Tibial artery (tissue), 4 donors: ENCODE data around the gene TUT7.
"Not testable (repeated sequence)": the region's sequence is repeated elsewhere in the genome, so short reads cannot be mapped to it uniquely, and the experiment has no call there.

ENCODE experiments used
- DNase-seq, 2 donors: peaks; one replicate each; pipeline ENCODE4 v3.0.0-alpha.2; 2019
- H3K27ac ChIP-seq, 2 donors: fragments of 200-600 bp; sonication (generic) in 1 of 2; 1 replicate in 1 of 2; 2 replicates in 1 of 2; pipeline ENCODE4 v1.5.1; 2018 to 2019; ENCODE audit warnings: mild to moderate bottlenecking in 1 of 2
- H3K27me3 ChIP-seq, 2 donors: fragments of 200-600 bp; sonication (generic) in 1 of 2; one replicate each; pipeline versions ENCODE4 v1.5.1 to v1.6.0; 2016 to 2019
- H3K36me3 ChIP-seq, 3 donors: fragments of 200-600 bp; sonication (generic) in 2 of 3; one replicate each; pipeline ENCODE4 v1.5.1; 2016 to 2019; ENCODE audit warnings: mild to moderate bottlenecking in 2 of 3
- H3K4me1 ChIP-seq, 4 donors: fragments of 200-600 bp; sonication (generic) in 2 of 4; 1 replicate in 3 of 4; 2 replicates in 1 of 4; pipeline ENCODE4 v1.5.1; 2016 to 2019
- H3K4me3 ChIP-seq, 2 donors: fragments of 200-600 bp; sonication (generic) in 1 of 2; 1 replicate in 1 of 2; 2 replicates in 1 of 2; pipeline ENCODE4 v1.5.1; 2018 to 2019; ENCODE audit warnings: mild to moderate bottlenecking in 2 of 2
- H3K9me3 ChIP-seq, 3 donors: fragments of 200-600 bp; sonication (generic) in 1 of 3; one replicate each; pipeline ENCODE4 v1.5.1; 2016 to 2019
- intact Hi-C: fragments of 100-400 bp; cut with DNase I; formaldehyde crosslinking; loops from one replicate; pipeline ENCODE4 v1.15.0; 2023; ENCODE audit warnings: low total_unique reads
- TF ChIP-seq, protein P1 (sequence below), 2 experiments: fragments of 200-600 bp in 1 of 2; fragments of 450-650 bp in 1 of 2; IDR thresholded peaks; one replicate each; pipeline ENCODE4 v1.5.1; 2017 to 2019; ENCODE audit warnings: antibody characterized with exemption in 2 of 2, mild to moderate bottlenecking in 1 of 2, moderate library complexity in 1 of 2

TUT7 gene, protein sequence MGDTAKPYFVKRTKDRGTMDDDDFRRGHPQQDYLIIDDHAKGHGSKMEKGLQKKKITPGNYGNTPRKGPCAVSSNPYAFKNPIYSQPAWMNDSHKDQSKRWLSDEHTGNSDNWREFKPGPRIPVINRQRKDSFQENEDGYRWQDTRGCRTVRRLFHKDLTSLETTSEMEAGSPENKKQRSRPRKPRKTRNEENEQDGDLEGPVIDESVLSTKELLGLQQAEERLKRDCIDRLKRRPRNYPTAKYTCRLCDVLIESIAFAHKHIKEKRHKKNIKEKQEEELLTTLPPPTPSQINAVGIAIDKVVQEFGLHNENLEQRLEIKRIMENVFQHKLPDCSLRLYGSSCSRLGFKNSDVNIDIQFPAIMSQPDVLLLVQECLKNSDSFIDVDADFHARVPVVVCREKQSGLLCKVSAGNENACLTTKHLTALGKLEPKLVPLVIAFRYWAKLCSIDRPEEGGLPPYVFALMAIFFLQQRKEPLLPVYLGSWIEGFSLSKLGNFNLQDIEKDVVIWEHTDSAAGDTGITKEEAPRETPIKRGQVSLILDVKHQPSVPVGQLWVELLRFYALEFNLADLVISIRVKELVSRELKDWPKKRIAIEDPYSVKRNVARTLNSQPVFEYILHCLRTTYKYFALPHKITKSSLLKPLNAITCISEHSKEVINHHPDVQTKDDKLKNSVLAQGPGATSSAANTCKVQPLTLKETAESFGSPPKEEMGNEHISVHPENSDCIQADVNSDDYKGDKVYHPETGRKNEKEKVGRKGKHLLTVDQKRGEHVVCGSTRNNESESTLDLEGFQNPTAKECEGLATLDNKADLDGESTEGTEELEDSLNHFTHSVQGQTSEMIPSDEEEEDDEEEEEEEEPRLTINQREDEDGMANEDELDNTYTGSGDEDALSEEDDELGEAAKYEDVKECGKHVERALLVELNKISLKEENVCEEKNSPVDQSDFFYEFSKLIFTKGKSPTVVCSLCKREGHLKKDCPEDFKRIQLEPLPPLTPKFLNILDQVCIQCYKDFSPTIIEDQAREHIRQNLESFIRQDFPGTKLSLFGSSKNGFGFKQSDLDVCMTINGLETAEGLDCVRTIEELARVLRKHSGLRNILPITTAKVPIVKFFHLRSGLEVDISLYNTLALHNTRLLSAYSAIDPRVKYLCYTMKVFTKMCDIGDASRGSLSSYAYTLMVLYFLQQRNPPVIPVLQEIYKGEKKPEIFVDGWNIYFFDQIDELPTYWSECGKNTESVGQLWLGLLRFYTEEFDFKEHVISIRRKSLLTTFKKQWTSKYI (N-terminal part only)

DNA sequence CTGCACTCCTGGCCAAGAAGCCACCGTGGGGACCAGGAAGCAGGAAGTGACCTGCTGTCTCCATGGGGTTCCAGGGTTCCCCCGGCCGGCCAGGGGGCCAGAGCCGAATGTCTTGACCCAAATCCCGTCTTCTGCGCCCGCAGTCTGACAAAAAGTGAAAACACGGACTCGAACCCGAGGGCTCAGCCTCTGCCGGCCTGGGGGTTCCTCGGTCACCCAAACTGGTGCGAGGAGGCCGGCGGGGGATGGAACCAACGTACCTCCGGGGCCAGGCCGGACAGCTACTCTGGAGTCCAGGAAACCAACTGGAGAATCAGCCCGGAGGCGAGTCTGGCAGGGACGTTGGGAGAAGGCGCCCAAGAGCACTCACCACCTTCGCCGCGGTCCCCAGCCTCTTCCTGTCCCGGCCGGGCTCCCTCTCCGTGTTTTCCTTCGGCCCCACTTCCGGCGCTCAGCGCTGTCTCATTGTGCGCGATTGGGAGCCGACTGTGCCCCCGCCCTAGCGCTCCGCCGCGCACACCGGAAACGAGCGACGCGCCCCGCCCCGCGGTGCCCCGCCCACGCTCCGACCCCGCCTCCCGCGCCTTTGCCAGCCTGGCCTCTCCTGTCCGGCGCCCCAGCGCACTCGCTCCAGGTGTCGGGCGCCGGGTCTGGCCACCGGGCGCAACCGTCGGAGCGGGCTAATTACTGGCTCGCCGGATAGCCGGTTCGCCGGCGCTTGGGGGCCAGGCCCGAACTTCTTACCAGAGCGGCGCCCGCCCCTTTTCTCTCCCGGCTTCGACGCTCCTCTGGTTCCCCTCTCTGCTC is at the start of gene TUT7:
TSS of gene TUT7 (minus strand) at position 400 of the 807 bp plus-strand sequence. CDS start 1,211 bp downstream, outside the sequence.
- Histone ChIP-seq H3K4me1 (peaks cover 0 to 49% (median 40%) of the 10 kb centered on the region in 4 donors), H3K27me3 (no peaks in the 10 kb centered on the region), H3K9me3 (no peaks in the 10 kb centered on the region), H3K36me3 (no peaks in the 10 kb centered on the region), H3K27ac (peak within 1 kb of the TSS; percentile 94 to 96), H3K4me3 (peak within 1 kb of the TSS; percentile 77 to 93)
- TF ChIP-seq, protein P1, sequence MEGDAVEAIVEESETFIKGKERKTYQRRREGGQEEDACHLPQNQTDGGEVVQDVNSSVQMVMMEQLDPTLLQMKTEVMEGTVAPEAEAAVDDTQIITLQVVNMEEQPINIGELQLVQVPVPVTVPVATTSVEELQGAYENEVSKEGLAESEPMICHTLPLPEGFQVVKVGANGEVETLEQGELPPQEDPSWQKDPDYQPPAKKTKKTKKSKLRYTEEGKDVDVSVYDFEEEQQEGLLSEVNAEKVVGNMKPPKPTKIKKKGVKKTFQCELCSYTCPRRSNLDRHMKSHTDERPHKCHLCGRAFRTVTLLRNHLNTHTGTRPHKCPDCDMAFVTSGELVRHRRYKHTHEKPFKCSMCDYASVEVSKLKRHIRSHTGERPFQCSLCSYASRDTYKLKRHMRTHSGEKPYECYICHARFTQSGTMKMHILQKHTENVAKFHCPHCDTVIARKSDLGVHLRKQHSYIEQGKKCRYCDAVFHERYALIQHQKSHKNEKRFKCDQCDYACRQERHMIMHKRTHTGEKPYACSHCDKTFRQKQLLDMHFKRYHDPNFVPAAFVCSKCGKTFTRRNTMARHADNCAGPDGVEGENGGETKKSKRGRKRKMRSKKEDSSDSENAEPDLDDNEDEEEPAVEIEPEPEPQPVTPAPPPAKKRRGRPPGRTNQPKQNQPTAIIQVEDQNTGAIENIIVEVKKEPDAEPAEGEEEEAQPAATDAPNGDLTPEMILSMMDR (IDR thresholded peaks at IDR 0.05): no peak
- intact Hi-C loops: loop anchor here (5.0 kb wide), 1 partner anchor 72 kb away; the partner anchor contains the start of gene ISCA1
- DNase-seq: peak; percentile 94 to 98

DNA sequence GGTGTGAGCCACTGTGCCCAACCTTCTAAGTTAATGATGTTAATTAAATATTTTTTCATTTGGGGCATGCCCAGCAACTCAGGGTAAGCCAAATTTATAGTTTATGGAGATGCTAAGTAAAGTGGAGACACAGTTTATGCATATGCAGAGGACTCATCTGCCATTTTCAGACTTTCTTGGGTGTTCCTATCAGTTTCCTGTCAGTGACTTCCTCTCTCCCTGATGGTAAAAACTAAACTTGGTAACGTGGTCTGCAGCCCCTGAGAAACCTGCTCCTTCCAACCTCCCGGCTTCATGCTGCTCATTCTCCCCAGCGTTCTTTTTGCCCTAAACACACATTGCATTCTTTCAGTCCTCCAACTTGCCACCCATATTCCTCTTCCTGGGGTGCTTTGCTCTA is 48.4 kb upstream of the TUT7 start:
- TF ChIP-seq, protein P1 (IDR thresholded peaks at IDR 0.05): no peak
- no peak overlapping the region for H3K27ac ChIP-seq
- peaks cover 0 to 18% (median 5%) of the 10 kb centered on the region in 4 donors for H3K4me1 ChIP-seq
- H3K27me3 ChIP-seq: peaks cover 0 to 4% of the 10 kb centered on the region in 2 donors
- intact Hi-C loops: no loop called here
- H3K36me3 ChIP-seq: no peaks in the 10 kb centered on the region
- H3K9me3 ChIP-seq: no peaks in the 10 kb centered on the region
- no peak for DNase-seq
- no peak overlapping the region for H3K4me3 ChIP-seq

DNA sequence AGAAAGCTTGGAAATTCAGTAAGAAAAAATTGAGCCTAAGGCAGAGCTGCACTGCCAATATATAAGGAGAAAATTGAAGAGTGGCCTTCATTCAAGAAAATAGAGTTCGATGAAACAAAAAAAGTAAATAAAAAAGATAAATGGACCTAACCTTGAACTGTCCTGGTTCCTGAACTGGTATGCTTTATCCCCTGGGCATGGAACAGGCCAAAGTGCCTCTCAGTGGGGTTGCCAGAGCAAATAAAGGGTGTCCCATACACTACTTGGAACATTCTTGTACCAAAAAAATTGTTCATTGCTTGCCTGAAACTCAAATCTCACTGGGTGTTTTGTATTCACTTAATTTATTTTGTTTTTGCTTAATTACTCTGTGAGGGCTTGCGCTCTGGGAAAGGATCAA is 42.2 kb upstream of the TUT7 start:
- peaks cover 0 to 6% (median 0%) of the 10 kb centered on the region in 4 donors for H3K4me1 ChIP-seq
- H3K27ac ChIP-seq: no peak overlapping the region
- no peak overlapping the region for H3K4me3 ChIP-seq
- TF ChIP-seq, protein P1 (IDR thresholded peaks at IDR 0.05): no peak
- H3K27me3 ChIP-seq: no peaks in the 10 kb centered on the region
- H3K9me3 ChIP-seq: no peaks in the 10 kb centered on the region
- intact Hi-C loops: no loop called here
- H3K36me3 ChIP-seq: no peaks in the 10 kb centered on the region
- no peak for DNase-seq

DNA sequence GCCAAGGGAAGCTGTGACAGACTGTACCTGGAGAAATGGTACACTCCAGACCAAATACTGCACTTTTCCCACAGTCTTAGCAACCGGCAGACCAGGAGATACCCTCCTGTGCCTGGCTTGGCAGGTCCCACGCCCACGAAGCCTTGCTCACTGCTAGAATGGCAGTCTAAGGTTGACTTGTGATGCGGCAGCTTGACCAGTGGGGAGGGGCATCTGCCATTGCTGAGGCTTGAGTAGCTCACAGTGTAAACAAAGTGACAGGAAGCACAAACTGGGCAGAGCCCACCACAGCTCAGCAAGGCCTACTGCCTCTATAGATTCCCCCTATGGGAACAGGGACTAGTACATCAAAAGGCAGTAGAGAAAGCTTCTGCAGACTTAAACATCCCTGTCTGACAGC is 36.0 kb upstream of the TUT7 start:
- H3K27ac ChIP-seq, H3K4me1 ChIP-seq, H3K4me3 ChIP-seq, H3K27me3 ChIP-seq, H3K9me3 ChIP-seq, H3K36me3 ChIP-seq, DNase-seq, intact Hi-C loops: not testable (repeated sequence)

DNA sequence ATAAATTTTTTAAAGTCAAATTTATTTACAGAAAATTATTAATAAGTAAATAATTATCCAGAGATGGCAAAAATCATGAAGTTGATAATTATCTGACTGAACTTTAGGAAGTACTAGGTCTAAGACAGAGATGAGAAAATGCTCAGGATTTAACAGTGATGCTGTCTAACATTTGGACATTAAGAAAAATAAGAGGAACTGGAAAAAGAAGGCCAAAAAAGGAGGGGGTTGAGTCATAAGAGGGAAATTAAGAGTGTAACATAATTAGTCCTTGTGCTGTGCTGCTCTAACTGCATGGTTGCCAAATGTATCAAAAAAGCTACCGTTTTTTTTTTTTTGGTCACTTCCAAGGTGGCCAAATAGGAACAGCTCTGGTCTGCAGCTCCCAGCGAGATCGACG is 35.4 kb upstream of the TUT7 start:
- intact Hi-C loops: no loop called here
- Histone ChIP-seq H3K4me3 (no peak overlapping the region), H3K9me3 (peaks cover 0 to 4% (median 0%) of the 10 kb centered on the region in 3 donors), H3K27me3 (no peaks in the 10 kb centered on the region), H3K36me3 (no peaks in the 10 kb centered on the region), H3K4me1 (no peaks in the 10 kb centered on the region), H3K27ac (no peak overlapping the region)
- TF ChIP-seq, protein P1 (IDR thresholded peaks at IDR 0.05): no peak
- no peak for DNase-seq
